Measurements from ENCODE around the gene ADAMTSL1. TPM values are rescaled to one million over a fixed set of nuclear protein-coding genes. Genes with fewer than 3 reads are reported as not detected.

The ADAMTSL1 gene
- total RNA-seq, 1 experiment from 2014 or later = 0.94 TPM

- no peak for TF ChIP-seq ATF3 (CRISPR knock-in tag; conservative IDR thresholded peaks at IDR 0.05)
- TF ChIP-seq ARID4B (CRISPR knock-in tag; IDR thresholded peaks at IDR 0.05; ENCODE audit: borderline replicate concordance) = no peak
- no peak for TF ChIP-seq ZSCAN18 (CRISPR knock-in tag; IDR thresholded peaks at IDR 0.05)
These were observed 435.4 kb downstream of the ADAMTSL1 start (continued) for GRCh38 chr9:18909140-18910018.

- Mint-ChIP-seq H3K4me1 (peaks cover 27% of the 10 kb centered on the region), H3K27ac (no peak overlapping the region), H3K9me3 (peaks cover 4% of the 10 kb centered on the region; the same call in 1 of the 2 replicates), H3K4me3 (no peak overlapping the region), H3K36me3 (no peaks in the 10 kb centered on the region), H3K27me3 (ENCODE audit: low read depth) (no peaks in the 10 kb centered on the region)
- CTCF ChIA-PET = interaction anchor here (1.0 to 1.1 kb wide), 2 partner anchors 139 to 554 kb away, joined by 3 read pairs; partner anchors contain the start of gene RRAGA
- POLR2A ChIA-PET = no interaction called here
- ATAC-seq (no peak), DNase-seq (ENCODE audit: low spot score) (no peak)
- TF ChIP-seq ESRRA (CRISPR knock-in tag; IDR thresholded peaks at IDR 0.05; ENCODE audit: borderline replicate concordance) (no peak), ZNF317 (CRISPR knock-in tag; IDR thresholded peaks at IDR 0.05; ENCODE audit: borderline replicate concordance, low read depth) (no peak), ETV6 (CRISPR knock-in tag; IDR thresholded peaks at IDR 0.05) (no peak), MXD4 (CRISPR knock-in tag; IDR thresholded peaks at IDR 0.05; ENCODE audit: borderline replicate concordance) (no peak), SP1 (CRISPR knock-in tag; conservative IDR thresholded peaks at IDR 0.05) (no peak), ZNF532 (CRISPR knock-in tag; IDR thresholded peaks at IDR 0.05; ENCODE audit: borderline replicate concordance) (no peak), NFYB (CRISPR knock-in tag; conservative IDR thresholded peaks at IDR 0.05; ENCODE audit: low read depth) (no peak), SOX15 (CRISPR knock-in tag; IDR thresholded peaks at IDR 0.05) (no peak), ZNF138 (CRISPR knock-in tag; conservative IDR thresholded peaks at IDR 0.05) (no peak), RORB (CRISPR knock-in tag; IDR thresholded peaks at IDR 0.05) (no peak), GABPB1 (CRISPR knock-in tag; IDR thresholded peaks at IDR 0.05) (no peak), STAT6 (CRISPR knock-in tag; conservative IDR thresholded peaks at IDR 0.05; ENCODE audit: low read depth) (no peak), AFF4 (CRISPR knock-in tag; IDR thresholded peaks at IDR 0.05; ENCODE audit: borderline replicate concordance) (no peak)
These were observed 436.5 kb downstream of the ADAMTSL1 start for GRCh38 chr9:18910435-18910834.
